AG20443 (cell line): ENCODE data around the gene DBX2.
"Not testable (repeated sequence)": the region's sequence is repeated elsewhere in the genome, so short reads cannot be mapped to it uniquely, and the experiment has no call there.

ENCODE experiments used
- DNase-seq: peaks from one replicate; pipeline ENCODE4 v3.0.0; 2012; ENCODE audit warnings: low spot score, mixed read lengths

DBX2 gene

GRCh38 chr12:45010059-45010458 lies 40.8 kb downstream of the DBX2 start:
- DNase-seq = peak; percentile 11

- DNase-seq = no peak
Observed at GRCh38 chr12:45008211-45008610, 42.7 kb downstream of the DBX2 start.

- DNase-seq = no peak
Observed at GRCh38 chr12:44999355-44999754, 51.5 kb downstream of the DBX2 start.

- DNase-seq = no peak
Observed at GRCh38 chr12:44993161-44993560, 57.7 kb downstream of the DBX2 start.

GRCh38 chr12:44984863-44985262 lies 66.0 kb downstream of the DBX2 start:
- DNase-seq = not testable (repeated sequence)

GRCh38 chr12:44979918-44980317 lies 71.0 kb downstream of the DBX2 start:
- no peak for DNase-seq

- no peak for DNase-seq
Observed at GRCh38 chr12:44976246-44976645, 74.7 kb downstream of the DBX2 start.

- peak; percentile 30 for DNase-seq
Observed at GRCh38 chr12:44972746-44973421, 78.0 kb downstream of the DBX2 start.

GRCh38 chr12:44968965-44969364 lies 81.9 kb downstream of the DBX2 start:
- no peak for DNase-seq
